Epithelial cell of proximal tubule (primary cell): Measurements from ENCODE around the gene KLF16. TPM values are rescaled to one million over a fixed set of nuclear protein-coding genes. Genes with fewer than 3 reads are reported as not detected.

Experiments
- DNase-seq: peaks from one replicate; pipeline ENCODE4 v3.0.0-alpha.2; 2011; ENCODE audit warnings: low read depth
- H3K4me3 ChIP-seq: 2 replicates; pipeline ENCODE4 v1.5.1; 2011; ENCODE audit warnings: low read depth, mild to moderate bottlenecking, low read length
- total RNA-seq: library from RNA; depleted of rRNA; stranded (reverse); fragments of >200 nt; gene quantifications from 2 replicates; pipeline ENCODE4 v1.2.3, GENCODE V29; 2015
- TF ChIP-seq, protein P1 (sequence below): conservative IDR thresholded peaks from 2 replicates; pipeline ENCODE4 v1.5.1; 2012; ENCODE audit warnings: low read depth, mild to moderate bottlenecking, low read length

KLF16 gene
- total RNA-seq, 1 donor from 2014 or later, result 28.1 TPM

- TF ChIP-seq, protein P1, sequence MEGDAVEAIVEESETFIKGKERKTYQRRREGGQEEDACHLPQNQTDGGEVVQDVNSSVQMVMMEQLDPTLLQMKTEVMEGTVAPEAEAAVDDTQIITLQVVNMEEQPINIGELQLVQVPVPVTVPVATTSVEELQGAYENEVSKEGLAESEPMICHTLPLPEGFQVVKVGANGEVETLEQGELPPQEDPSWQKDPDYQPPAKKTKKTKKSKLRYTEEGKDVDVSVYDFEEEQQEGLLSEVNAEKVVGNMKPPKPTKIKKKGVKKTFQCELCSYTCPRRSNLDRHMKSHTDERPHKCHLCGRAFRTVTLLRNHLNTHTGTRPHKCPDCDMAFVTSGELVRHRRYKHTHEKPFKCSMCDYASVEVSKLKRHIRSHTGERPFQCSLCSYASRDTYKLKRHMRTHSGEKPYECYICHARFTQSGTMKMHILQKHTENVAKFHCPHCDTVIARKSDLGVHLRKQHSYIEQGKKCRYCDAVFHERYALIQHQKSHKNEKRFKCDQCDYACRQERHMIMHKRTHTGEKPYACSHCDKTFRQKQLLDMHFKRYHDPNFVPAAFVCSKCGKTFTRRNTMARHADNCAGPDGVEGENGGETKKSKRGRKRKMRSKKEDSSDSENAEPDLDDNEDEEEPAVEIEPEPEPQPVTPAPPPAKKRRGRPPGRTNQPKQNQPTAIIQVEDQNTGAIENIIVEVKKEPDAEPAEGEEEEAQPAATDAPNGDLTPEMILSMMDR, result no peak
- no peak for DNase-seq
- no peak overlapping the region for H3K4me3 ChIP-seq
Observed at GRCh38 chr19:1810439-1811160, 52.8 kb downstream of the KLF16 start.

- no peak overlapping the region for H3K4me3 ChIP-seq
- TF ChIP-seq, protein P1, result no peak
- DNase-seq, result no peak
Observed at GRCh38 chr19:1809678-1810077, 53.7 kb downstream of the KLF16 start.

GRCh38 chr19:1808395-1808731 lies 55.0 kb downstream of the KLF16 start:
- no peak overlapping the region for H3K4me3 ChIP-seq
- TF ChIP-seq, protein P1, result no peak
- no peak for DNase-seq

DNA sequence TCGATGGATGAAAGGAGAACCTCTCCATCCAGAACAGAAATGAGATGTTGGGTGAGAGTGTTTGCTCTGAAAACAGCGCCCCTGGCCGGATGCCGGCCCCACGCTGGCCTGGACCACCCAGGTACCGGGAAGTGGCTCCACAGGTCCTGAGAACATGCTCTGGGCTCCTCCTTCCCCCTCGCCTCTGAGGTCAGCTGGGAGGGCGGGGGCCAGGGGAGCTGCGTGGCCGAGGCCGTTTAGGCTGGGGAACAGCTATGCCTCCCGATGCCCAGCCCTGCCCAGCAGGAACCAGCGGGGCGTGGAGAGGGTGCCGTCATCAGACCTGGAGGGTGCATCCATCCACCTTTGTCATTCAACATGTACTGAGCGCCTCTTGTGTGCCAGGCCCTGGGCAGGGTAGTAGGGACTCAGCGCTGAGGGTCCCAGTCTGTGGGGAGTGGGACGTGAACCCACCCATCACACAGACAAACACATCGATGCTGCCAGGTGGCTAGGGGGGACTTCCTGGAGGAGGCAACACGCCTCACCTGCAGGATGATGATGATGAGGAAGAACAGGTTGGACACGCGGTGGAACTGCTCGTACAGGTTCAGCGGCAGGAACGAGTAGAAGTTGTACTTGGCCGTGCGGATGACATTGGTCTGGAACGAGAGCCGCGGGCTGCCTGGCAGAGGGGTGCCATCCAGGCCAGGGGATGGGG lies 55.5 kb downstream of the KLF16 start:
- no peak overlapping the region for H3K4me3 ChIP-seq
- TF ChIP-seq, protein P1, result no peak
- DNase-seq, result no peak

DNA sequence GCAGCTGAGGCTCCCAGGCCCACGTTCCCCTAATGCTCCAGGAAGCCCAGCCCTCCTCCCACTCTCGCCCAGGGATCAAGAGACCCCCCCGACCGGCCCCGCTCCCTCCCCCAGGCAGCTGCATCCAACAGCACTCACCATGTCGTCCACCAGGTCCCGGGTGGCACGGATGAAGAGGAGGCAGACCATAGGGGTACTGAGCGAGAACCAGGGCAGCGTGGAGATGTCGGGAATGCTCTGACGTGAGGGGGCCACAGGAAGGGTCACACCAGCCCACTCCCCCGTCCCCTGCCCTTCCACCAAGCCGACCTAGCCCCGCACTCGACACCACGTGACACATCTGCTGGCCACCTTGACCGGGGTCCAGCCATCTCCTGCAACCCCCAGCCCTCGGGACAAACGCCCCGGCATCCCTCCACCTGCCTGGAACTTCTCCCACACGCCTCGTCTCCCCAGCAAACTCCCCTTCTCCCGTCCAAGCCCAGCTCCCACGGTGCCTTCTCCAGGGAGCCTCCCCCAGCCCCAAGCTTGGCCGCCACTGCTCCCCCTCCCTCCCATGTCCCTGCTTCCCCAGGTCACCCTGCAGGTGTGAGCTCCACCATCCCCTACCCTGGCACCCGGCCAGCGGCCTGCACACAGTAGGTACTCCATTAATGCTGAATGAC lies 56.2 kb downstream of the KLF16 start:
- DNase-seq, result no peak
- no peak overlapping the region for H3K4me3 ChIP-seq
- TF ChIP-seq, protein P1, result no peak

DNA sequence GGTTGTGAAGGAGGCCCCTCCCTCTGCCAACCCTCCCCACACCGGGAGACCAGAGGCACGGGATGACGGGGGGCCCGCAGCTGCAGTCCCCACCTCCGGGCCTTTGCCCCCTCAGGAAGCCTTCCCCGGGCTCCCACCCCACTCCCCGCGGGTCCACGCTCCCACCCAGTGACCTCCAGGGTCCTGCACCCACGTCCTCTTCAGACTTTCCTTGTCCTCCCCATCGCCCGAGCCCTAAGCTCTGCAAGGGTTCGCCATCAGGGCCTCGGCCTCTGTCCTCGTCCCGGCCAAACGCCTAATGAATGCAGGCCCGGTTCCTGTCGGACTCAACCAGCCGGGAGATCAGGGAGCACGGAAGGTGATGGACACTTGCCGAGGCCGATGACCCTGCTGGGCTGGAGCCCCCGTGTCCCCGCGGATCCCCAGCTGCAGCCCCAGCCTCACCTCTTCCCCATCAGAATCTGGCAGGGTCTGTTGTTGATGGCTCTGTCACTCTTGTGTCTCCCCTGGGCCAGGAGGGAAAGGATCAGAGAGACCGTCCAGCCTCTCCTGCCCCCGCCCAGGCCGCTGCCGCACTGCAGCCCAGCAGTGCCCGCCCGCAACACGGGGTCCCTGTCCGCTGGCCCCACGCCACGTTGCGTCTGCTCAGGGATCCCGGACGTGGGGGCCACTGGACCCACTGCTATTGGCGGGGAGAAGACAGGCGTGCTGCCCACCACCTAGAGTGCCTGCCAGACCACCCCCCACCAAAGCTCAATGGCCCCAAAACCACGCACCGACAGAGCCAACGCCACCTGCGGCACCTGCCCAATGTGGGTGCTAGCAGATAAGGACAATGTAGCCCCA lies 57.0 kb downstream of the KLF16 start:
- TF ChIP-seq, protein P1, result no peak
- DNase-seq, result no peak
- H3K4me3 ChIP-seq, result no peak overlapping the region
